K562 (cell line): ENCODE data around the gene CCNT1. TPM values are rescaled to one million over a fixed set of nuclear protein-coding genes. Genes with fewer than 3 reads are reported as not detected.

ENCODE experiments used
- BCOR ChIP-seq: fragments of 450-650 bp; IDR thresholded peaks from 2 replicates; pipeline ENCODE4 v1.6.1; 2016
- CBFA2T3 ChIP-seq: fragments of 450-650 bp; IDR thresholded peaks from 2 replicates; pipeline ENCODE4 v1.6.1; 2017
- CEBPG ChIP-seq, 3 experiments: fragments of 200-800 bp in 1 of 3; sonication (Bioruptor generic) in 1 of 3; sonication (generic) in 1 of 3; formaldehyde crosslinking in 1 of 3; IDR thresholded peaks in 2 of 3; conservative IDR thresholded peaks in 1 of 3; 2 replicates each; pipeline versions ENCODE4 v1.6.1 to v1.8.0; 2016 to 2022; ENCODE audit warnings: missing compliant biosample characterization in 2 of 3, missing genetic modification characterization in 2 of 3, mild to moderate bottlenecking in 1 of 3, missing genetic modification reagents in 1 of 3
- CSDE1 ChIP-seq, 2 experiments: fragments of 450-650 bp; IDR thresholded peaks; 2 replicates each; pipeline ENCODE4 v1.6.1; 2016; ENCODE audit warnings: mild to moderate bottlenecking in 1 of 2
- DACH1 ChIP-seq: fragments of 450-650 bp; IDR thresholded peaks from 2 replicates; pipeline ENCODE4 v1.6.1; 2018; ENCODE audit not compliant: partially characterized antibody
- EHMT2 ChIP-seq: fragments of 450-650 bp; IDR thresholded peaks from 2 replicates; pipeline ENCODE4 v1.6.1; 2018; ENCODE audit warnings: antibody characterized with exemption
- ELF2 ChIP-seq: fragments of 250-450 bp; sonication (Bioruptor Pico); IDR thresholded peaks from 2 replicates; pipeline ENCODE4 v1.5.0; 2021; ENCODE audit warnings: mild to moderate bottlenecking
- ETV1 ChIP-seq: fragments of 450-650 bp; conservative IDR thresholded peaks from 2 replicates; pipeline ENCODE4 v1.6.1; 2016; ENCODE audit warnings: missing genetic modification characterization, control low read depth, low read depth, missing compliant biosample characterization
- HMGN3 ChIP-seq: IDR thresholded peaks from 2 replicates; pipeline ENCODE4 v1.6.1; 2011; ENCODE audit warnings: borderline replicate concordance, low read depth, mild to moderate bottlenecking, mixed read lengths, low read length; ENCODE audit not compliant: insufficient read length; ENCODE audit errors: extremely low read depth
- HNRNPH1 ChIP-seq: fragments of 200-400 bp; formaldehyde crosslinking; optimal IDR thresholded peaks from 2 replicates; pipeline ENCODE3; 2017; ENCODE audit warnings: low read depth, mild to moderate bottlenecking, low read length, moderate library complexity
- NRF1 ChIP-seq, 2 experiments: fragments of 450-650 bp; IDR thresholded peaks in 1 of 2; conservative IDR thresholded peaks in 1 of 2; 2 replicates each; pipeline ENCODE4 v1.6.1; 2014; ENCODE audit warnings: mild to moderate bottlenecking in 2 of 2
- PCBP2 ChIP-seq: fragments of 200-400 bp; formaldehyde crosslinking; IDR thresholded peaks from 2 replicates; pipeline ENCODE4 v1.6.1; 2018; ENCODE audit warnings: low read length, low read depth, mild to moderate bottlenecking, moderate library complexity; ENCODE audit not compliant: poor library complexity, severe bottlenecking
- PREB ChIP-seq: sonication (generic); formaldehyde crosslinking; IDR thresholded peaks from 2 replicates; pipeline ENCODE4 v1.8.1; 2023; ENCODE audit warnings: mild to moderate bottlenecking, missing genetic modification reagents
- SAP30 ChIP-seq: fragments of 200-600 bp; sonication (generic); IDR thresholded peaks from 2 replicates; pipeline ENCODE4 v1.6.1; 2012; ENCODE audit warnings: borderline replicate concordance, low read depth, mild to moderate bottlenecking, moderate library complexity, low read length, control low read depth, inconsistent platforms; ENCODE audit not compliant: insufficient read depth, poor library complexity, severe bottlenecking
- TAF1 ChIP-seq: IDR thresholded peaks from 2 replicates; pipeline ENCODE4 v1.6.1; 2011; ENCODE audit warnings: mild to moderate bottlenecking, low read length, moderate library complexity; ENCODE audit not compliant: insufficient read depth, control insufficient read depth, severe bottlenecking; ENCODE audit errors: extremely low read depth
- TBL1XR1 ChIP-seq, 2 experiments: IDR thresholded peaks; 2 replicates each; pipeline ENCODE4 v1.6.1; 2012; ENCODE audit warnings: improper control_type of control experiment in 2 of 2, low read length in 2 of 2, mild to moderate bottlenecking in 1 of 2
- ZNF134 ChIP-seq: fragments of 250-450 bp; sonication (Bioruptor Pico); conservative IDR thresholded peaks from 2 replicates; pipeline ENCODE4 v1.4.0; 2020
- ZNF239 ChIP-seq: fragments of 250-450 bp; sonication (Bioruptor Pico); IDR thresholded peaks from 2 replicates; pipeline ENCODE4 v1.4.0; 2020; ENCODE audit warnings: mild to moderate bottlenecking
- ZNF766 ChIP-seq: fragments of 200-800 bp; sonication (Bioruptor generic); conservative IDR thresholded peaks from 2 replicates; pipeline ENCODE4 v1.6.1; 2016; ENCODE audit warnings: missing genetic modification characterization, missing compliant biosample characterization
- ZNF79 ChIP-seq: fragments of 250-450 bp; sonication (Bioruptor Pico); IDR thresholded peaks from 2 replicates; pipeline ENCODE4 v1.4.0; 2020; ENCODE audit warnings: low read depth, mild to moderate bottlenecking, moderate library complexity
- polyA plus RNA-seq, 8 experiments: library from polyadenylated mRNA; depleted of rRNA in 4 of 8; stranded (reverse) in 5 of 8; unstranded in 3 of 8; fragments of >200 nt; fragmentation: Nextera tagmentation in 2 of 8; fragmentation: Illumina TruSeq in 1 of 8; extraction: Ambion mirVana in 2 of 8; extraction: Trizol in 1 of 8; gene quantifications; 2 replicates each; pipeline versions ENCODE4 v1.2.1 to v1.2.3, GENCODE V29; 2011 to 2014; ENCODE audit warnings: inconsistent platforms in 1 of 8, missing spikeins in 1 of 8
- total RNA-seq, 7 experiments: library from RNA; depleted of rRNA in 6 of 7; stranded (reverse); fragments of >200 nt in 6 of 7; fragmentation: Illumina TruSeq in 2 of 7; extraction: Trizol in 2 of 7; gene quantifications; 2 replicates each; pipeline versions ENCODE4 v1.2.1 to v1.2.3, GENCODE V29; 2011 to 2021; ENCODE audit warnings: low replicate concordance in 1 of 7
- TF ChIP-seq, protein P1 (sequence below), 2 experiments: fragments of 450-650 bp in 1 of 2; sonication (generic) in 1 of 2; formaldehyde crosslinking in 1 of 2; IDR thresholded peaks in 1 of 2; conservative IDR thresholded peaks in 1 of 2; 2 replicates each; pipeline versions ENCODE4 v1.6.1 to v1.8.1; 2016 to 2023; ENCODE audit warnings: mild to moderate bottlenecking in 2 of 2, moderate library complexity in 2 of 2, inconsistent platforms in 1 of 2, missing genetic modification reagents in 1 of 2

CCNT1 gene
- total and polyA plus RNA-seq, 9 of the 15 experiments (the other 6 are each of a cell fraction or from before 2014, with no cell fraction given), result 9.7 to 52.4 (median 33.4) TPM

GRCh38 chr12:48716493-48717251, at the start of gene CCNT1 (continued):
- TF ChIP-seq DACH1 (peak; percentile 9), ZNF79 (no peak), ZNF766 (peak; percentile 71; the same call in 1 of the 2 replicates), ETV1 (tag) (peak; percentile 98), TAF1 (peak; percentile 83), ZNF239 (CRISPR knock-in tag) (no peak), HNRNPH1 (no peak), ELF2 (CRISPR knock-in tag) (peak; percentile 91), PCBP2 (no peak), CSDE1 (IDR thresholded peaks at IDR 0.05) (peak in 1 of 2 experiments; percentile 61; a peak in 2 of 4 replicates), CEBPG (CRISPR knock-in tag; IDR thresholded peaks at IDR 0.05) (peak; percentile 57; the same call in 1 of the 2 replicates), CEBPG (tag; conservative IDR thresholded peaks at IDR 0.05 in 1 of 2, IDR thresholded peaks at IDR 0.05 in 1 of 2) (peak in 1 of 2 experiments; percentile 80; a peak in 1 of 4 replicates), EHMT2 (0 out of 2 replicates have a peak, but pooled peaks have one; percentile 11), NRF1 (conservative IDR thresholded peaks at IDR 0.05 in 1 of 2, IDR thresholded peaks at IDR 0.05 in 1 of 2) (peak; percentile 80 to 84), BCOR (peak; percentile 85), PREB (CRISPR knock-in tag) (no peak), CBFA2T3 (0 out of 2 replicates have a peak, but pooled peaks have one; percentile 13), HMGN3 (peak; percentile 73), ZNF134 (CRISPR knock-in tag) (no peak), SAP30 (peak; percentile 69), TBL1XR1 (IDR thresholded peaks at IDR 0.05; ENCODE audit: low read length in 2 of 2) (peak in 1 of 2 experiments; percentile 77; a peak in 2 of 4 replicates)
- TF ChIP-seq, protein P1, sequence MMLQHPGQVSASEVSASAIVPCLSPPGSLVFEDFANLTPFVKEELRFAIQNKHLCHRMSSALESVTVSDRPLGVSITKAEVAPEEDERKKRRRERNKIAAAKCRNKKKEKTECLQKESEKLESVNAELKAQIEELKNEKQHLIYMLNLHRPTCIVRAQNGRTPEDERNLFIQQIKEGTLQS (IDR thresholded peaks at IDR 0.05), result peak; percentile 71
- TF ChIP-seq, protein P1 (CRISPR knock-in tag; conservative IDR thresholded peaks at IDR 0.05), result peak; percentile 14; the same call in 1 of the 2 replicates
